Measurements from ENCODE around the gene NAA40.

DNA sequence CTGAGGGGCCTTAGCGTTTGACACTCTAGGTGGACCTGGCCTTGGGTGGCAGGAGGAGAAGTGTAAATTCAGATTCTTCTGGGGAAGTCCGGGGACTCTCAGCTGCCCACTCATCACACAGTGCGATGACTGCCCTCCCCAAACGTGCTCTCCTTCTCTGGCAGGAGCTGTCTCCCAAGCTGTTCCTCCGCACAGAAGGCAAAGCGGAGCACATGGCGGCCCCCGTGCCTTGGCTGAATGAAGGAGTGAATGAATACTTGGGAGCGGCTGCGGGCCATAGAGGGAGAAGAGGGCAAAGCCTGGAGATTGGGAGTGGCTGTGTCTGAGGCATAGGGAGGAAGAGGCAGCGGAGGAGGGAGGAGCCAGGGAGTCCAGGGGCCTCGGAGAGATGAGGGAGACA lies 6.9 kb upstream of the NAA40 start:
- TF ChIP-seq, protein P1, sequence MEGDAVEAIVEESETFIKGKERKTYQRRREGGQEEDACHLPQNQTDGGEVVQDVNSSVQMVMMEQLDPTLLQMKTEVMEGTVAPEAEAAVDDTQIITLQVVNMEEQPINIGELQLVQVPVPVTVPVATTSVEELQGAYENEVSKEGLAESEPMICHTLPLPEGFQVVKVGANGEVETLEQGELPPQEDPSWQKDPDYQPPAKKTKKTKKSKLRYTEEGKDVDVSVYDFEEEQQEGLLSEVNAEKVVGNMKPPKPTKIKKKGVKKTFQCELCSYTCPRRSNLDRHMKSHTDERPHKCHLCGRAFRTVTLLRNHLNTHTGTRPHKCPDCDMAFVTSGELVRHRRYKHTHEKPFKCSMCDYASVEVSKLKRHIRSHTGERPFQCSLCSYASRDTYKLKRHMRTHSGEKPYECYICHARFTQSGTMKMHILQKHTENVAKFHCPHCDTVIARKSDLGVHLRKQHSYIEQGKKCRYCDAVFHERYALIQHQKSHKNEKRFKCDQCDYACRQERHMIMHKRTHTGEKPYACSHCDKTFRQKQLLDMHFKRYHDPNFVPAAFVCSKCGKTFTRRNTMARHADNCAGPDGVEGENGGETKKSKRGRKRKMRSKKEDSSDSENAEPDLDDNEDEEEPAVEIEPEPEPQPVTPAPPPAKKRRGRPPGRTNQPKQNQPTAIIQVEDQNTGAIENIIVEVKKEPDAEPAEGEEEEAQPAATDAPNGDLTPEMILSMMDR (conservative IDR thresholded peaks at IDR 0.05; ENCODE audit: low read depth, low read length): no peak
- TF ChIP-seq, protein P2, sequence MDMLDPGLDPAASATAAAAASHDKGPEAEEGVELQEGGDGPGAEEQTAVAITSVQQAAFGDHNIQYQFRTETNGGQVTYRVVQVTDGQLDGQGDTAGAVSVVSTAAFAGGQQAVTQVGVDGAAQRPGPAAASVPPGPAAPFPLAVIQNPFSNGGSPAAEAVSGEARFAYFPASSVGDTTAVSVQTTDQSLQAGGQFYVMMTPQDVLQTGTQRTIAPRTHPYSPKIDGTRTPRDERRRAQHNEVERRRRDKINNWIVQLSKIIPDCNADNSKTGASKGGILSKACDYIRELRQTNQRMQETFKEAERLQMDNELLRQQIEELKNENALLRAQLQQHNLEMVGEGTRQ (IDR thresholded peaks at IDR 0.05; ENCODE audit: low read depth, low read length): no peak
- TF ChIP-seq RAD21 (IDR thresholded peaks at IDR 0.05; ENCODE audit: low read length): no peak
- no peak for TF ChIP-seq RCOR1 (IDR thresholded peaks at IDR 0.05; ENCODE audit: insufficient replicate concordance, low read length)
- no peak for TF ChIP-seq POLR2A (IDR thresholded peaks at IDR 0.05; ENCODE audit: low read depth, low read length)
